Measurements from ENCODE around the gene PSMB4.
"Not testable (repeated sequence)": the region's sequence is repeated elsewhere in the genome, so short reads cannot be mapped to it uniquely, and the experiment has no call there.

PSMB4 gene

DNA sequence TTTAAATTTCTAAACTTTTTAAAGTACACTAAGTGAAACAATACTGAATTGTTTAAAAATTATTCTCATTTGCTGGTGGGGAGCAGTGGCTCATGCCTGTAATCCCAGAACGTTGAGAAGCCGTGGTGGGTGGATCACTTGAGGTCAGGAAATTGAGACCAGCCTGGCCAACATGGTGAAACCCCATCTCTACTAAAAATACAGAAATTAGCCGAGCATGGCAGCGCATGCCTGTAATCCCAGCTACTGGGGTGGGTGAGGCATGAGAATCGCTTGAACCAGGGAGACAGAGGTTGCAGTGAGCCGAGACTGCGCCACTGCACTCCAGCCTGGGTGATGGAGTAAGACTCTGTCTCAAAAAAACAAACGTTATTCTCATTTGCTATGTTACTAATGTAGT, 38.0 kb downstream of the PSMB4 start:
- not testable (repeated sequence) for H3K4me3 ChIP-seq (ENCODE audit: low read length in 2 of 2); H2BK15ac ChIP-seq (ENCODE audit: low read length); H2AFZ ChIP-seq (ENCODE audit: low read length); H3K4me2 ChIP-seq (ENCODE audit: insufficient read depth, low read length, poor library complexity, severe bottlenecking); H3K14ac ChIP-seq (ENCODE audit: low read length); H3K4ac ChIP-seq (ENCODE audit: low read length); H2BK12ac ChIP-seq (ENCODE audit: low read length); H2BK5ac ChIP-seq (ENCODE audit: low read length); H3K27me3 ChIP-seq (ENCODE audit: control insufficient read depth in 3 of 3, insufficient read depth in 3 of 3, low read depth in 1 of 3, low read length in 3 of 3); H2AK5ac ChIP-seq (ENCODE audit: low read depth, low read length); H3K18ac ChIP-seq (ENCODE audit: low read length); H3K79me1 ChIP-seq (ENCODE audit: low read depth, low read length); DNase-seq (ENCODE audit: low spot score); H4K91ac ChIP-seq (ENCODE audit: low read depth, low read length, poor library complexity); H4K8ac ChIP-seq (ENCODE audit: low read depth, low read length); H3K27ac ChIP-seq (replicated peaks; ENCODE audit: low read length); H3K9ac ChIP-seq (ENCODE audit: low read depth, low read length, poor library complexity); H3K23ac ChIP-seq (ENCODE audit: low read depth, low read length, poor library complexity); H3K9me3 ChIP-seq (replicated peaks in 1 of 2; ENCODE audit: control insufficient read depth in 2 of 2, insufficient read depth in 1 of 2, low read depth in 1 of 2, low read length in 2 of 2); H2BK120ac ChIP-seq (ENCODE audit: low read depth, low read length); H3K4me1 ChIP-seq (ENCODE audit: control insufficient read depth in 2 of 2, insufficient read depth in 1 of 2, low read depth in 1 of 2, low read length in 2 of 2)
- WGBS, 2 donors (ENCODE audit: extremely low coverage in 2 of 2, insufficient read length in 2 of 2, insufficient replicate concordance in 1 of 2), result no CpG with 5 or more reads among the region's 8 CpGs
- H3K36me3 ChIP-seq (replicated peaks in 1 of 2; ENCODE audit: control insufficient read depth in 2 of 2, insufficient read depth in 2 of 2, low read length in 2 of 2), result peaks cover 4 to 81% of the 10 kb centered on the region in 2 donors

DNA sequence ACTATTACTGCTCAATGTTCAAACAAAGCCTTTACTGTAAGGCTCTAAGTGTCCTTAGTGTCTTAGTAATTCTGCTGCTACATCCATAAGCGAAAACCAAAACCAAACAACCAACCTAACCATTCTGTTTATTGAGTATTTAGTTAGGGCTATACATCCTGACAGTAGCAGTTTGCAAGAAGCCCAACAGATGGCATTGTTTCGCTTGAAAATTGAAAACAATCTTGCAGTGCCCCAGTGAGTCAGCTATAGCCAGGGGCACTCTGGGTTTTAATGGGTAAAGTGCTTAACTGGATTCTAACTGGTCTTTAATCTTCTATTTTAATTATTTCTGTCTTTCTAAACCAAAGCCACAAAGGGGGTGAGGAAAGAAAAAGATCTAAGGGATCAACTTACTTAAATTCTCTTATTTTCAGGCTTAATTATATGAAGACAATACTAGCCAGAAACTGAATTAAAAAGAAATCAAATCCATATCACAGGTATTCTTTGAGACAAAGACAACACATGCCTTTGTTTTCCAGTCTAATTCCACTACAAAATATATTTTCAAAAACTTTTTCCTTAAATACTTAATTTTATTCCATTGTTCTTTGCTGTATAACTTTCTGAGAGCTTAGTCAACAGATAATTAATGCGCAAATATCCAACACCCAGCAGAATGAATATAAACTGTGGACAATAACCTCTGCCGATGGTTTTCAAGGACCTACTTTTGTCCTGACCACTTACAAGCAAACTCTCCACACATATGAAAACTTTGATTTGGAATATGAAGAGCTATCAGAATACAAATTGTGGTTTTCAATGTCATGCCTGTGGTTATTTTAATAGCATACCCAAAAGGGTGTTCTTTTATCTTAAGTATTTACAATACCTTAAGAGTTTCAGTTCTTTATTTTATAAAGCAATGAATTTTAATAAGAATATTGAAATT, 44.7 kb downstream of the PSMB4 start:
- peak; percentile 26 for DNase-seq (ENCODE audit: low spot score)

DNA sequence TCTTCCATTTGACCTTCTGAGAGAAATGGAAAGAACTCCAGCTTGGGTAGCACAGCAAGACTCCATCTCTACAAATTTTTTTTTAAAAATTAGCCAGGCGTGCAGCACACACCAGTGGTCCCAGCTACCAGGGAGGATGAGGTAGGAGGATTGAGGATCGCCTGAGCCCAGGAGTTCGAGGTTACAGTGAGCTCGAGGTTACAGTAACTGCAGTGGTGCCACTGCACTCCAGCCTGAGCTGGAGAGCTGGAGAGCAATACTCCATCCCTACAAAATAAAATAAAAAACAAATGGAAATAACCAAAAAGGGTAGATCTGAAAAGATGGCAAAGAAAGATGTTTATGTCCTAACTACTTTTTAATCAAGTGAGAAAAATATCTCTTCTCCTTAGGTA, 45.4 kb downstream of the PSMB4 start:
- Histone ChIP-seq H4K91ac (ENCODE audit: low read depth, low read length, poor library complexity) (no peak overlapping the region), H3K9ac (ENCODE audit: low read depth, low read length, poor library complexity) (no peak overlapping the region), H3K27me3 (ENCODE audit: control insufficient read depth in 3 of 3, insufficient read depth in 3 of 3, low read depth in 1 of 3, low read length in 3 of 3) (no peaks in the 10 kb centered on the region), H3K27ac (replicated peaks; ENCODE audit: low read length) (peak overlapping the region; percentile 32), H3K4me1 (ENCODE audit: control insufficient read depth in 2 of 2, insufficient read depth in 1 of 2, low read depth in 1 of 2, low read length in 2 of 2) (peaks cover 0 to 2% of the 10 kb centered on the region in 2 donors), H2AFZ (ENCODE audit: low read length) (no peak overlapping the region), H3K4me2 (ENCODE audit: insufficient read depth, low read length, poor library complexity, severe bottlenecking) (no peak overlapping the region), H3K18ac (ENCODE audit: low read length) (no peak overlapping the region), H3K9me3 (replicated peaks in 1 of 2; ENCODE audit: control insufficient read depth in 2 of 2, insufficient read depth in 1 of 2, low read depth in 1 of 2, low read length in 2 of 2) (no peaks in the 10 kb centered on the region), H3K79me1 (ENCODE audit: low read depth, low read length) (peaks cover 2% of the 10 kb centered on the region), H4K8ac (ENCODE audit: low read depth, low read length) (no peak overlapping the region), H3K4me3 (ENCODE audit: low read length in 2 of 2) (no peak overlapping the region), H2AK5ac (ENCODE audit: low read depth, low read length) (no peak overlapping the region), H2BK15ac (ENCODE audit: low read length) (no peak overlapping the region), H3K23ac (ENCODE audit: low read depth, low read length, poor library complexity) (no peak overlapping the region), H2BK5ac (ENCODE audit: low read length) (no peak overlapping the region), H2BK12ac (ENCODE audit: low read length) (no peak overlapping the region), H3K14ac (ENCODE audit: low read length) (no peak overlapping the region), H3K36me3 (replicated peaks in 1 of 2; ENCODE audit: control insufficient read depth in 2 of 2, insufficient read depth in 2 of 2, low read length in 2 of 2) (peaks cover 3 to 53% of the 10 kb centered on the region in 2 donors), H2BK120ac (ENCODE audit: low read depth, low read length) (no peak overlapping the region), H3K4ac (ENCODE audit: low read length) (no peak overlapping the region)
- DNase-seq (ENCODE audit: low spot score), result no peak
- WGBS, 2 donors (ENCODE audit: extremely low coverage in 2 of 2, insufficient read length in 2 of 2, insufficient replicate concordance in 1 of 2), result no CpG with 5 or more reads among the region's 4 CpGs

More for the DNA sequence above, 44.7 kb downstream of the PSMB4 start:
- H2AFZ ChIP-seq (ENCODE audit: low read length), result no peak overlapping the region
- no peak overlapping the region for H4K91ac ChIP-seq (ENCODE audit: low read depth, low read length, poor library complexity)
- H3K23ac ChIP-seq (ENCODE audit: low read depth, low read length, poor library complexity), result no peak overlapping the region
- H3K14ac ChIP-seq (ENCODE audit: low read length), result no peak overlapping the region
- no peak overlapping the region for H2AK5ac ChIP-seq (ENCODE audit: low read depth, low read length)
- H4K8ac ChIP-seq (ENCODE audit: low read depth, low read length), result no peak overlapping the region
- no peak overlapping the region for H2BK120ac ChIP-seq (ENCODE audit: low read depth, low read length)
- no peaks in the 10 kb centered on the region for H3K27me3 ChIP-seq (ENCODE audit: control insufficient read depth in 3 of 3, insufficient read depth in 3 of 3, low read depth in 1 of 3, low read length in 3 of 3)
- H3K9ac ChIP-seq (ENCODE audit: low read depth, low read length, poor library complexity), result no peak overlapping the region
- peaks cover 2% of the 10 kb centered on the region for H3K79me1 ChIP-seq (ENCODE audit: low read depth, low read length)
- H3K4me3 ChIP-seq (ENCODE audit: low read length in 2 of 2), result no peak overlapping the region
- H3K9me3 ChIP-seq (replicated peaks in 1 of 2; ENCODE audit: control insufficient read depth in 2 of 2, insufficient read depth in 1 of 2, low read depth in 1 of 2, low read length in 2 of 2), result no peaks in the 10 kb centered on the region
- H2BK15ac ChIP-seq (ENCODE audit: low read length), result no peak overlapping the region
- H3K4me1 ChIP-seq (ENCODE audit: control insufficient read depth in 2 of 2, insufficient read depth in 1 of 2, low read depth in 1 of 2, low read length in 2 of 2), result peaks cover 0 to 2% of the 10 kb centered on the region in 2 donors
- no peak overlapping the region for H3K4me2 ChIP-seq (ENCODE audit: insufficient read depth, low read length, poor library complexity, severe bottlenecking)
- WGBS, 2 donors (ENCODE audit: extremely low coverage in 2 of 2, insufficient read length in 2 of 2, insufficient replicate concordance in 1 of 2), result no CpG with 5 or more reads among the region's 4 CpGs
- H2BK5ac ChIP-seq (ENCODE audit: low read length), result no peak overlapping the region
- H3K18ac ChIP-seq (ENCODE audit: low read length), result no peak overlapping the region
- H3K27ac ChIP-seq (replicated peaks; ENCODE audit: low read length), result no peak overlapping the region
- H2BK12ac ChIP-seq (ENCODE audit: low read length), result no peak overlapping the region
- no peak overlapping the region for H3K4ac ChIP-seq (ENCODE audit: low read length)
- H3K36me3 ChIP-seq (replicated peaks in 1 of 2; ENCODE audit: control insufficient read depth in 2 of 2, insufficient read depth in 2 of 2, low read length in 2 of 2), result peaks cover 3 to 57% of the 10 kb centered on the region in 2 donors

DNA sequence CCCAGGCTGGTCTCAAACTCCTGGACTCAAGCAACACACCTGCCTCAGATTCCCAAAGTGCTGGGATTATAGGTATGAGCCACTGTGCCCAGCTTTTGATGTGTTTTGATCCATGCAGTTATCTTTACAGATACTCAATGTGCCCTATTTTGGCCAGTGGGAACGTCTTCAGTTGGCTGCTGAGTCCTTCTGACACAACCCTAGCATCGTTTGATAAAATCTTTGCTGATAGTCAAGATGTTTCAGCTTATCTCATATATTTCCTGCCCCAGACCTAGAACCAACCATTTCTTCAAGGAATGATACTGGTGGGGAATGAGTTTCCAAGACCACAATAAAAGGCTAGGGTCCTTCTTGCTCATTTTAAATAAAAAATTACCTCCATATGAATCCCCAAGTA, 48.3 kb downstream of the PSMB4 start:
- Histone ChIP-seq H3K4me1 (ENCODE audit: control insufficient read depth in 2 of 2, insufficient read depth in 1 of 2, low read depth in 1 of 2, low read length in 2 of 2) (peaks cover 0 to 2% of the 10 kb centered on the region in 2 donors), H3K4ac (ENCODE audit: low read length) (no peak overlapping the region), H3K18ac (ENCODE audit: low read length) (no peak overlapping the region), H3K9ac (ENCODE audit: low read depth, low read length, poor library complexity) (no peak overlapping the region), H2AK5ac (ENCODE audit: low read depth, low read length) (no peak overlapping the region), H2BK12ac (ENCODE audit: low read length) (no peak overlapping the region), H4K8ac (ENCODE audit: low read depth, low read length) (no peak overlapping the region), H3K27me3 (ENCODE audit: control insufficient read depth in 3 of 3, insufficient read depth in 3 of 3, low read depth in 1 of 3, low read length in 3 of 3) (no peaks in the 10 kb centered on the region), H3K9me3 (replicated peaks in 1 of 2; ENCODE audit: control insufficient read depth in 2 of 2, insufficient read depth in 1 of 2, low read depth in 1 of 2, low read length in 2 of 2) (no peaks in the 10 kb centered on the region), H4K91ac (ENCODE audit: low read depth, low read length, poor library complexity) (no peak overlapping the region), H3K36me3 (replicated peaks in 1 of 2; ENCODE audit: control insufficient read depth in 2 of 2, insufficient read depth in 2 of 2, low read length in 2 of 2) (peaks cover 2 to 49% of the 10 kb centered on the region in 2 donors), H2BK5ac (ENCODE audit: low read length) (no peak overlapping the region), H3K27ac (replicated peaks; ENCODE audit: low read length) (no peak overlapping the region), H3K4me3 (ENCODE audit: low read length in 2 of 2) (no peak overlapping the region), H3K79me1 (ENCODE audit: low read depth, low read length) (peaks cover 5% of the 10 kb centered on the region), H2BK15ac (ENCODE audit: low read length) (no peak overlapping the region), H3K23ac (ENCODE audit: low read depth, low read length, poor library complexity) (no peak overlapping the region), H2AFZ (ENCODE audit: low read length) (no peak overlapping the region), H2BK120ac (ENCODE audit: low read depth, low read length) (no peak overlapping the region), H3K4me2 (ENCODE audit: insufficient read depth, low read length, poor library complexity, severe bottlenecking) (no peak overlapping the region), H3K14ac (ENCODE audit: low read length) (no peak overlapping the region)
- DNase-seq (ENCODE audit: low spot score), result no peak
- no CpG with 5 or more reads among the region's 2 CpGs for whole genome bisulfite sequencing, 2 donors (ENCODE audit: extremely low coverage in 2 of 2, insufficient read length in 2 of 2, insufficient replicate concordance in 1 of 2)
